ENCODE data around the gene CAMKMT.

CAMKMT gene

DNA sequence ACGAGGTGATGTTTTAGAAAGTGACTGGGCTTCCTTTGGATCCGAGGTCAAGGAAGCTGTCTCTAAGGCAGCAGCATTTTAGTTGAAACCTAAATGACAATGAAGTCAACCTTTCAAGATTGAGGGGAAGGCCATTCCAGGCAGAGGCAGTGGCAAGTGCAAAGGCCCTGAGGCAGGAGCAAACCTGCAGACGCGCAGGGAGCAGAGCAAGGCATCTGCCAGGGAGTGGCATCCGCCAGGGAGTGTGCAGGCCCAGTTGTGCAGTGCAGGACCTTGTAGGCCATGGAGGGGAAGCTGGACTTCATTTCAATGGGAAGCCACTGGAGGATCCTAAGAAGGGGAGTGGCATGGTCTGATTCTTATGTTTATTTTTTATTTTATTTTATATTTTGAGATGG lies 425.1 kb downstream of the CAMKMT start:
- no peak overlapping the region for H3K18ac ChIP-seq (ENCODE audit: low read length)
- H3K27ac ChIP-seq (ENCODE audit: low read depth, low read length), result no peak overlapping the region
- no peak overlapping the region for H4K8ac ChIP-seq (ENCODE audit: low read depth, low read length)
- no peak overlapping the region for H3K14ac ChIP-seq (ENCODE audit: low read length)
- H3K79me2 ChIP-seq (ENCODE audit: control insufficient read depth, insufficient read depth, low read length, poor library complexity), result no peaks in the 10 kb centered on the region
- H3K4me1 ChIP-seq (ENCODE audit: control insufficient read depth in 1 of 2, insufficient read depth in 2 of 2, low read length in 2 of 2), result no peaks in the 10 kb centered on the region
- H2BK5ac ChIP-seq (ENCODE audit: low read depth, low read length, poor library complexity), result no peak overlapping the region
- H3K9ac ChIP-seq (ENCODE audit: low read length), result no peak overlapping the region
- no peak overlapping the region for H3K23ac ChIP-seq (ENCODE audit: low read length)
- no peaks in the 10 kb centered on the region for H3K79me1 ChIP-seq (ENCODE audit: low read length)
- no peak overlapping the region for H4K91ac ChIP-seq (ENCODE audit: low read depth, low read length)
- no peak for DNase-seq
- H3K4ac ChIP-seq (ENCODE audit: low read depth, low read length), result no peak overlapping the region
- no peak overlapping the region for H3K4me3 ChIP-seq (ENCODE audit: low read depth, low read length)
- H2AFZ ChIP-seq (ENCODE audit: insufficient read depth, low read length, poor library complexity), result no peak overlapping the region
- no peak overlapping the region for H2BK12ac ChIP-seq (ENCODE audit: low read length)
- H3K27me3 ChIP-seq (ENCODE audit: insufficient read depth, low read length), result no peaks in the 10 kb centered on the region
- no peak overlapping the region for H3K4me2 ChIP-seq (ENCODE audit: low read length)
- no peaks in the 10 kb centered on the region for H3K9me3 ChIP-seq (ENCODE audit: insufficient read depth, low read depth, low read length)
- H2AK5ac ChIP-seq (ENCODE audit: low read length), result no peak overlapping the region
- WGBS (ENCODE audit: extremely low coverage, insufficient coverage, insufficient read length), result no CpG with 5 or more reads among the region's 5 CpGs
- no peak overlapping the region for H2BK120ac ChIP-seq (ENCODE audit: insufficient read depth, low read length, poor library complexity)
- H3K36me3 ChIP-seq (ENCODE audit: control insufficient read depth in 1 of 2, insufficient read depth in 2 of 2, low read length in 2 of 2), result no peaks in the 10 kb centered on the region
- no peak overlapping the region for H4K12ac ChIP-seq (ENCODE audit: low read depth, low read length)

DNA sequence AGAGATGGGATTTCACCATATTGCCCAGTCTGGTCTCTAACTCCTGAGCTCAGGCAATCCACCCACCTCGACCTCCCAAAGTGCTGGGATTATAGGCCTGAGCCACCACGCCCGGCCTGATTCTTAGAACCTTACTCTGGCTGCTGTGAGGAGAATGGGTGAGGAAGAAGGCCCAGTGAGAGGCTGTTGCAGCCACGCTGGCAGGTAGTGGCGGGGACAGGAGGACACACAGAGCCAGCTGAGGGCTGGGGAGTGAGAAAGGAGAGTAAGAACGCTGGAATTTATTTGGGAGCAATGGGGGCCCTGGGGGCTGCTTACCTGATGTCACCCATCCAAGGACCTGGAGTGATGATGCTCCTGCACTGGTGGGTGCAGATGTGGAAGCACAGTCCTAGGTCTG lies 425.9 kb downstream of the CAMKMT start:
- Histone ChIP-seq H4K12ac (ENCODE audit: low read depth, low read length) (no peak overlapping the region), H2BK12ac (ENCODE audit: low read length) (no peak overlapping the region), H3K36me3 (ENCODE audit: control insufficient read depth in 1 of 2, insufficient read depth in 2 of 2, low read length in 2 of 2) (no peaks in the 10 kb centered on the region), H2AK5ac (ENCODE audit: low read length) (no peak overlapping the region), H3K23ac (ENCODE audit: low read length) (no peak overlapping the region), H3K14ac (ENCODE audit: low read length) (no peak overlapping the region), H3K4ac (ENCODE audit: low read depth, low read length) (no peak overlapping the region), H4K8ac (ENCODE audit: low read depth, low read length) (no peak overlapping the region), H2AFZ (ENCODE audit: insufficient read depth, low read length, poor library complexity) (no peak overlapping the region), H2BK120ac (ENCODE audit: insufficient read depth, low read length, poor library complexity) (no peak overlapping the region), H3K27ac (ENCODE audit: low read depth, low read length) (no peak overlapping the region), H3K9ac (ENCODE audit: low read length) (no peak overlapping the region), H3K27me3 (ENCODE audit: insufficient read depth, low read length) (no peaks in the 10 kb centered on the region), H3K79me2 (ENCODE audit: control insufficient read depth, insufficient read depth, low read length, poor library complexity) (no peaks in the 10 kb centered on the region), H3K18ac (ENCODE audit: low read length) (no peak overlapping the region), H3K4me1 (ENCODE audit: control insufficient read depth in 1 of 2, insufficient read depth in 2 of 2, low read length in 2 of 2) (no peaks in the 10 kb centered on the region), H3K4me3 (ENCODE audit: low read depth, low read length) (no peak overlapping the region), H2BK5ac (ENCODE audit: low read depth, low read length, poor library complexity) (no peak overlapping the region), H4K91ac (ENCODE audit: low read depth, low read length) (no peak overlapping the region), H3K9me3 (ENCODE audit: insufficient read depth, low read depth, low read length) (no peaks in the 10 kb centered on the region), H3K79me1 (ENCODE audit: low read length) (no peaks in the 10 kb centered on the region), H3K4me2 (ENCODE audit: low read length) (no peak overlapping the region)
- no peak for DNase-seq
- no CpG with 5 or more reads among the region's 6 CpGs for WGBS (ENCODE audit: extremely low coverage, insufficient coverage, insufficient read length)

DNA sequence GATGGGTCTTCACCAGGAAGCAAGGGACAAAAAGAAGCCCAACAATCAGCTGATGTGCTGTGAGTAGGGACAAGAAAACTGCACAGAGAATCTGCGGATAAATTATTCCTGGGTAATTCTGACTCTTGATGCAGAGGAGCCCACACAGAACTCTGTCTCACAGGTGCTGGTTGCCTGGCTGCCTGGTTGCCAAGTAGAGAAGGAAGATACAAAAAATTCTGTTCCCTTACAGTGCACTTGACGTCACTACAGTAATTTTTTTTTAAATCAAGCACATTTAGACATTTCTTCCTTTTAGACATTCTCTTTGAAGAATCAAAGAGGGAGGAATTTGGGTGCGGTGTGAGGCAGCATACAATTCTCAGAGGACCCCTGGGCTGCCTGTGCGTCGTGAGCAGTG lies 427.7 kb downstream of the CAMKMT start:
- Histone ChIP-seq H2AK5ac (ENCODE audit: low read length) (no peak overlapping the region), H2BK120ac (ENCODE audit: insufficient read depth, low read length, poor library complexity) (no peak overlapping the region), H2BK12ac (ENCODE audit: low read length) (no peak overlapping the region), H3K27me3 (ENCODE audit: insufficient read depth, low read length) (no peaks in the 10 kb centered on the region), H4K91ac (ENCODE audit: low read depth, low read length) (no peak overlapping the region), H3K4me2 (ENCODE audit: low read length) (no peak overlapping the region), H3K4me3 (ENCODE audit: low read depth, low read length) (no peak overlapping the region), H3K18ac (ENCODE audit: low read length) (no peak overlapping the region), H3K27ac (ENCODE audit: low read depth, low read length) (no peak overlapping the region), H3K23ac (ENCODE audit: low read length) (no peak overlapping the region), H2AFZ (ENCODE audit: insufficient read depth, low read length, poor library complexity) (no peak overlapping the region), H3K79me2 (ENCODE audit: control insufficient read depth, insufficient read depth, low read length, poor library complexity) (no peaks in the 10 kb centered on the region), H3K36me3 (ENCODE audit: control insufficient read depth in 1 of 2, insufficient read depth in 2 of 2, low read length in 2 of 2) (no peaks in the 10 kb centered on the region), H3K9ac (ENCODE audit: low read length) (no peak overlapping the region), H3K14ac (ENCODE audit: low read length) (no peak overlapping the region), H3K4ac (ENCODE audit: low read depth, low read length) (no peak overlapping the region), H2BK5ac (ENCODE audit: low read depth, low read length, poor library complexity) (no peak overlapping the region), H4K8ac (ENCODE audit: low read depth, low read length) (no peak overlapping the region), H3K9me3 (ENCODE audit: insufficient read depth, low read depth, low read length) (no peaks in the 10 kb centered on the region), H3K79me1 (ENCODE audit: low read length) (no peaks in the 10 kb centered on the region), H3K4me1 (ENCODE audit: control insufficient read depth in 1 of 2, insufficient read depth in 2 of 2, low read length in 2 of 2) (no peaks in the 10 kb centered on the region), H4K12ac (ENCODE audit: low read depth, low read length) (no peak overlapping the region)
- WGBS (ENCODE audit: extremely low coverage, insufficient coverage, insufficient read length), result no CpG with 5 or more reads among the region's 5 CpGs
- no peak for DNase-seq

DNA sequence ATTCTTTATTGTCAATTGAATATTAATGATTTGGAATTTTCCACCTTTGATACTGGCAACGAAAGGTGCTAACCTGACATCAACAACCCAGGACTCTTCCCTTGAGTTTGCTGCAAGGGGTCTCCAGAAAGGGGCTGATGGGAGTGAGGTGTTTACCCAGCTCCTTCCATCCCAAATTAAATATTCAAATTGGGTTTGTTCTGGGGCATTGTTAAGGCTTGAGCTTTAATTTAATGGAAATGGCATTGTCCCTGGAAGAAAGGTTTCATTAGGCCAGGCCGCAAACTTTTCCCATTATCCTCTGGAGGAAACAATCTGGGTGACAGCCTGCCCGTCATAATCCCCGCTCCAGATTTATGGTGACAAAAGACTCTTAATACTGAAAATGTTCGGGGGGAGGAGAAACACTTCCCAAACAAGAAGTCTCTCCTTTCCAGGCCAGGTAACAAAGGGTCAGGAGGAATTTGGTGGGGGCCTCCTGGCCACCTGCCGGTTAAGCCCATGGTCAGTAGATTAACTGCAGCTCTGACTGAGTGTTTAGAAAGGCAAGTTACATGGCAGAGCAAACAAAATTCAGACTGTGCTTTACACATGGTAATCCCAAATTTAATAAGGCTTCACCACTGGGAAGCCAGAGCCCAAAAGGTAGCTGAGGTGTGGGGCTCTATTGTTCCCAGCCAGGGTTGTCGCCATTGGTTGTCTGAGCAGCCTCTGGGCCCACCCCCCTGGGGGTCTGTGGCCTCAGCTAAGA lies 428.4 kb downstream of the CAMKMT start:
- Histone ChIP-seq H2BK120ac (ENCODE audit: insufficient read depth, low read length, poor library complexity) (no peak overlapping the region), H4K12ac (ENCODE audit: low read depth, low read length) (no peak overlapping the region), H3K18ac (ENCODE audit: low read length) (no peak overlapping the region), H3K79me2 (ENCODE audit: control insufficient read depth, insufficient read depth, low read length, poor library complexity) (no peaks in the 10 kb centered on the region), H3K36me3 (ENCODE audit: control insufficient read depth in 1 of 2, insufficient read depth in 2 of 2, low read length in 2 of 2) (no peaks in the 10 kb centered on the region), H3K9ac (ENCODE audit: low read length) (no peak overlapping the region), H3K9me3 (ENCODE audit: insufficient read depth, low read depth, low read length) (no peaks in the 10 kb centered on the region), H3K27ac (ENCODE audit: low read depth, low read length) (no peak overlapping the region), H3K4me1 (ENCODE audit: control insufficient read depth in 1 of 2, insufficient read depth in 2 of 2, low read length in 2 of 2) (no peaks in the 10 kb centered on the region), H3K4me3 (ENCODE audit: low read depth, low read length) (no peak overlapping the region), H4K8ac (ENCODE audit: low read depth, low read length) (no peak overlapping the region), H3K23ac (ENCODE audit: low read length) (no peak overlapping the region), H4K91ac (ENCODE audit: low read depth, low read length) (no peak overlapping the region), H2AK5ac (ENCODE audit: low read length) (no peak overlapping the region), H3K79me1 (ENCODE audit: low read length) (no peaks in the 10 kb centered on the region), H2BK12ac (ENCODE audit: low read length) (no peak overlapping the region), H2AFZ (ENCODE audit: insufficient read depth, low read length, poor library complexity) (no peak overlapping the region), H2BK5ac (ENCODE audit: low read depth, low read length, poor library complexity) (no peak overlapping the region), H3K4me2 (ENCODE audit: low read length) (no peak overlapping the region), H3K14ac (ENCODE audit: low read length) (no peak overlapping the region), H3K4ac (ENCODE audit: low read depth, low read length) (no peak overlapping the region), H3K27me3 (ENCODE audit: insufficient read depth, low read length) (no peaks in the 10 kb centered on the region)
- DNase-seq, result no peak
- no CpG with 5 or more reads among the region's 7 CpGs for whole genome bisulfite sequencing (ENCODE audit: extremely low coverage, insufficient coverage, insufficient read length)

Data from trophoblast cell (in vitro differentiated cells and primary cell).